Fibroblast of lung (primary cell): ENCODE data around the gene PHF2. TPM values are rescaled to one million over a fixed set of nuclear protein-coding genes. Genes with fewer than 3 reads are reported as not detected.

ENCODE experiments used
- DNase-seq, 2 donors: peaks; one replicate each; pipeline versions ENCODE4 v3.0.0 to v3.0.0-alpha.2; 2010; ENCODE audit warnings: low read depth in 2 of 2
- H2AFZ ChIP-seq: 2 replicates; pipeline ENCODE4 v1.5.1; 2012; ENCODE audit warnings: low read length, control low read depth, inconsistent platforms
- H3K27ac ChIP-seq: 2 replicates; pipeline ENCODE4 v1.5.1; 2011; ENCODE audit warnings: low read length, control low read depth; ENCODE audit not compliant: insufficient read depth
- H3K27me3 ChIP-seq: 2 replicates; pipeline ENCODE4 v1.5.1; 2011; ENCODE audit warnings: mild to moderate bottlenecking, low read length; ENCODE audit not compliant: control insufficient read depth, insufficient read depth
- H3K36me3 ChIP-seq: 2 replicates; pipeline ENCODE4 v1.5.1; 2011; ENCODE audit warnings: low read length; ENCODE audit not compliant: control insufficient read depth, insufficient read depth
- H3K4me1 ChIP-seq: 2 replicates; pipeline ENCODE4 v1.5.1; 2011; ENCODE audit warnings: low read length; ENCODE audit not compliant: control insufficient read depth, insufficient read depth; ENCODE audit errors: extremely low read depth
- H3K4me2 ChIP-seq: 2 replicates; pipeline ENCODE4 v1.5.1; 2011; ENCODE audit warnings: low read length, control low read depth; ENCODE audit not compliant: insufficient read depth; ENCODE audit errors: extremely low read depth
- H3K4me3 ChIP-seq, 4 experiments: fragments of 200-600 bp in 1 of 4; sonication (generic) in 1 of 4; replicated peaks in 1 of 4; 2 replicates each; pipeline ENCODE4 v1.5.1; 2011 to 2016; ENCODE audit warnings: low read length in 4 of 4, low read depth in 3 of 4, mild to moderate bottlenecking in 3 of 4, control low read depth in 2 of 4, inconsistent platforms in 1 of 4, mixed read lengths in 1 of 4; ENCODE audit not compliant: insufficient read depth in 1 of 4; ENCODE audit errors: control extremely low read depth in 1 of 4
- H3K79me2 ChIP-seq: 2 replicates; pipeline ENCODE4 v1.5.1; 2012; ENCODE audit warnings: mild to moderate bottlenecking, low read length, inconsistent platforms; ENCODE audit not compliant: control insufficient read depth, insufficient read depth
- H3K9ac ChIP-seq: 2 replicates; pipeline ENCODE4 v1.5.1; 2011; ENCODE audit warnings: mild to moderate bottlenecking, low read length, control low read depth; ENCODE audit not compliant: insufficient read depth
- H3K9me3 ChIP-seq: 2 replicates; pipeline ENCODE4 v1.5.1; 2012; ENCODE audit warnings: low read depth, low read length; ENCODE audit not compliant: control insufficient read depth, insufficient read depth
- H4K20me1 ChIP-seq: 2 replicates; pipeline ENCODE4 v1.5.1; 2011; ENCODE audit warnings: low read length; ENCODE audit not compliant: control insufficient read depth, insufficient read depth; ENCODE audit errors: extremely low read depth
- CTCF ChIP-seq, 2 donors: IDR thresholded peaks in 1 of 2; conservative IDR thresholded peaks in 1 of 2; 1 replicate in 1 of 2; 2 replicates in 1 of 2; pipeline ENCODE4 v1.5.1; 2011 to 2012; ENCODE audit warnings: low read length in 2 of 2, control low read depth in 1 of 2, inconsistent platforms in 1 of 2, low read depth in 1 of 2, mild to moderate bottlenecking in 1 of 2
- EZH2 ChIP-seq: IDR thresholded peaks from 2 replicates; pipeline ENCODE4 v1.5.1; 2012; ENCODE audit warnings: low read length, control low read depth, mild to moderate bottlenecking; ENCODE audit errors: missing control alignments
- polyA plus RNA-seq, 2 donors: library from polyadenylated mRNA; depleted of rRNA in 1 of 2; stranded (reverse) in 1 of 2; unstranded in 1 of 2; fragments of >200 nt; gene quantifications; 2 replicates each; pipeline ENCODE4 v1.2.1, GENCODE V29; 2011 to 2012; ENCODE audit warnings: missing spikeins in 1 of 2
- total RNA-seq: library from RNA; depleted of rRNA; stranded (reverse); fragments of >200 nt; gene quantifications from 2 replicates; pipeline ENCODE4 v1.2.1, GENCODE V29; 2014

Gene PHF2
- total and polyA plus RNA-seq, 2 donors (not counting 1 experiment from before 2014, with no cell fraction given): 9.2 to 13.4 TPM

- Histone ChIP-seq H2AFZ (no peak overlapping the region), H3K4me1 (no peaks in the 10 kb centered on the region), H3K79me2 (peaks cover 18% of the 10 kb centered on the region), H3K4me3 (no peak overlapping the region), H4K20me1 (no peaks in the 10 kb centered on the region), H3K9me3 (no peaks in the 10 kb centered on the region), H3K27ac (no peak overlapping the region), H3K4me2 (no peak overlapping the region), H3K9ac (no peak overlapping the region), H3K27me3 (no peaks in the 10 kb centered on the region), H3K36me3 (no peaks in the 10 kb centered on the region)
- DNase-seq: no peak
- TF ChIP-seq CTCF (conservative IDR thresholded peaks at IDR 0.05 in 1 of 2, IDR thresholded peaks at IDR 0.05 in 1 of 2; ENCODE audit: low read depth in 1 of 2, low read length in 2 of 2) (no peak), EZH2 (no peak)
These were observed 47.4 kb downstream of the PHF2 start for GRCh38 chr9:93623753-93624152.

- no peak overlapping the region for H3K27ac ChIP-seq
- no peak overlapping the region for H3K4me3 ChIP-seq
- no peaks in the 10 kb centered on the region for H3K36me3 ChIP-seq
- no peak overlapping the region for H2AFZ ChIP-seq
- H3K9ac ChIP-seq: no peak overlapping the region
- no peak overlapping the region for H3K4me2 ChIP-seq
- TF ChIP-seq CTCF (conservative IDR thresholded peaks at IDR 0.05 in 1 of 2, IDR thresholded peaks at IDR 0.05 in 1 of 2; ENCODE audit: low read depth in 1 of 2, low read length in 2 of 2) (no peak), EZH2 (no peak)
- H3K79me2 ChIP-seq: peaks cover 17% of the 10 kb centered on the region
- no peaks in the 10 kb centered on the region for H3K4me1 ChIP-seq
- DNase-seq: no peak
- H3K9me3 ChIP-seq: no peaks in the 10 kb centered on the region
- no peaks in the 10 kb centered on the region for H3K27me3 ChIP-seq
- H4K20me1 ChIP-seq: no peaks in the 10 kb centered on the region
These were observed 48.0 kb downstream of the PHF2 start for GRCh38 chr9:93624431-93624834.

DNA sequence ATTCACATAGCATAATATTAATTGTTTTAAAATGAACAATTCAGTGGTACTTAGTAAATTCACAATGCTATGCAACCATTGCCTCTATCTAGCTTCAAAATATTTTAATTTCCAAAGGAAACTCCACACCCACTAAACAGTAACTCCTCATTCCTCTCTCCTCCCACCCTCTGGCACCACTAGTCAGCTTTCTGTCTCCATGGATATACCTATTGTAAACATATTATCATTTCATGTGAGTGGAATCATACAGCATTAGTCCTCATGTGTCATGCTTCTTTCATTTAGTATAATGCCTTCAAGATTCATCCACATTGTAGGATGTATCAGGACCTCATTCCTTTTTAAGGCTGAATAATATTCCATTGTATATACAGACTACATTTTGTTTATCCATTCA lies 48.6 kb downstream of the PHF2 start:
- TF ChIP-seq CTCF (conservative IDR thresholded peaks at IDR 0.05 in 1 of 2, IDR thresholded peaks at IDR 0.05 in 1 of 2; ENCODE audit: low read depth in 1 of 2, low read length in 2 of 2) (no peak), EZH2 (no peak)
- Histone ChIP-seq H3K9ac (no peak overlapping the region), H3K79me2 (peaks cover 17% of the 10 kb centered on the region), H3K4me2 (no peak overlapping the region), H4K20me1 (no peaks in the 10 kb centered on the region), H3K4me1 (no peaks in the 10 kb centered on the region), H3K27ac (no peak overlapping the region), H3K4me3 (no peak overlapping the region), H3K36me3 (no peaks in the 10 kb centered on the region), H3K9me3 (no peaks in the 10 kb centered on the region), H2AFZ (no peak overlapping the region), H3K27me3 (no peaks in the 10 kb centered on the region)
- no peak for DNase-seq
